OCI-LY3 (cell line): ENCODE results near the gene FGF7.
"Not testable (repeated sequence)": the region's sequence is repeated elsewhere in the genome, so short reads cannot be mapped to it uniquely, and the experiment has no call there.

Experiments used
- H2AFZ ChIP-seq: fragments of 200-600, 300-600 bp; shearing (Covaris generic); 2 replicates; pipeline ENCODE4 v1.6.0; 2014; ENCODE audit warnings: antibody characterized with exemption, low read depth, low read length
- H3K27ac ChIP-seq: fragments of 200-600, 300-600 bp; sonication (generic); 2 replicates; pipeline ENCODE4 v1.5.1; 2014; ENCODE audit warnings: mild to moderate bottlenecking, low read length, moderate library complexity, mixed read lengths
- H3K27me3 ChIP-seq: fragments of 200-600, 300-600 bp; sonication (generic); 2 replicates; pipeline ENCODE4 v1.6.1; 2014; ENCODE audit warnings: low read depth, low read length, mixed read lengths
- H3K36me3 ChIP-seq: fragments of 200-600, 300-600 bp; sonication (generic); replicated peaks from 2 replicates; pipeline ENCODE3; 2014; ENCODE audit warnings: low read depth, low read length, mixed read lengths
- H3K4me1 ChIP-seq: fragments of 300-600, 200-600 bp; sonication (generic); 2 replicates; pipeline ENCODE4 v1.6.1; 2014; ENCODE audit warnings: low read length, mixed read lengths
- H3K4me2 ChIP-seq: fragments of 200-600, 300-600 bp; sonication (generic); 2 replicates; pipeline ENCODE4 v1.6.1; 2014; ENCODE audit warnings: low read length, mixed read lengths
- H3K4me3 ChIP-seq: fragments of 300-600, 200-600 bp; sonication (generic); 2 replicates; pipeline ENCODE4 v1.5.1; 2014; ENCODE audit warnings: antibody characterized with exemption, mild to moderate bottlenecking, low read length, moderate library complexity
- H3K79me2 ChIP-seq: fragments of 300-600, 200-600 bp; shearing (Covaris generic); 2 replicates; pipeline ENCODE4 v1.6.1; 2014; ENCODE audit warnings: mild to moderate bottlenecking, low read length, mixed read lengths
- H3K9ac ChIP-seq: fragments of 300-600, 200-600 bp; shearing (Covaris generic); 2 replicates; pipeline ENCODE4 v1.6.0; 2014; ENCODE audit warnings: mild to moderate bottlenecking, low read length, moderate library complexity
- H3K9me3 ChIP-seq: fragments of 200-600, 300-600 bp; shearing (Covaris generic); 2 replicates; pipeline ENCODE4 v1.6.1; 2014; ENCODE audit warnings: low read length, mixed read lengths; ENCODE audit not compliant: insufficient read depth
- H4K20me1 ChIP-seq: fragments of 200-600, 300-600 bp; sonication (generic); 2 replicates; pipeline ENCODE4 v1.6.1; 2016; ENCODE audit warnings: low read length, mixed read lengths; ENCODE audit not compliant: insufficient read depth
- EZH2phosphoT487 ChIP-seq: fragments of 200-600 bp; shearing (Covaris generic); IDR thresholded peaks from 2 replicates; pipeline ENCODE4 v1.6.1; 2018; ENCODE audit warnings: antibody characterized with exemption, mixed run types, low read depth
- TF ChIP-seq, protein P1 (sequence below): fragments of 200-600, 300-600 bp; sonication (generic); IDR thresholded peaks from 2 replicates; pipeline ENCODE4 v1.5.1; 2014; ENCODE audit warnings: antibody characterized with exemption, low read length, low read depth

The FGF7 gene

DNA sequence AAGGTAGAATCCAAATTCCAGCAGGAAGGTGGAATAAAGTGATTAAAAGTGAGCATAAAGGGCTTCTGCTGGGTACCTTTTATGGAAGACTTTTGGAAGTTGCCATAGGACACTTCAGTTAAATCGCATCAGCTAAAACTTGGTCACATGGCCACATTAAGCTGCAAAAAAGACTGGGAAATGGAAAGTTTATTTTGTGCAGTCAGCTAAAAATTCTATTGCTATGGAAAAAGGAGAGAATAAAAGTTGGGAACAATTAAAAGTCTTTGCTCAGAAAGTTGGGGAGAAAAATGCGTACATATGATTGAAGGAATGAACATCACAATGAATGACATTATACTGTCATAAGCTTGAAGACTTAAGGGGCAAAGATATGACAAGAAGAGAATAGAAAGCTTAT lies 49.3 kb downstream of the FGF7 start:
- no peaks in the 10 kb centered on the region for H3K4me1 ChIP-seq
- no peaks in the 10 kb centered on the region for H4K20me1 ChIP-seq
- no peaks in the 10 kb centered on the region for H3K79me2 ChIP-seq
- no peak overlapping the region for H3K4me2 ChIP-seq
- no peak overlapping the region for H2AFZ ChIP-seq
- H3K9ac ChIP-seq, result no peak overlapping the region
- H3K9me3 ChIP-seq, result no peaks in the 10 kb centered on the region
- no peak overlapping the region for H3K4me3 ChIP-seq
- H3K36me3 ChIP-seq, result no peaks in the 10 kb centered on the region
- no peak overlapping the region for H3K27ac ChIP-seq
- TF ChIP-seq, protein P1, sequence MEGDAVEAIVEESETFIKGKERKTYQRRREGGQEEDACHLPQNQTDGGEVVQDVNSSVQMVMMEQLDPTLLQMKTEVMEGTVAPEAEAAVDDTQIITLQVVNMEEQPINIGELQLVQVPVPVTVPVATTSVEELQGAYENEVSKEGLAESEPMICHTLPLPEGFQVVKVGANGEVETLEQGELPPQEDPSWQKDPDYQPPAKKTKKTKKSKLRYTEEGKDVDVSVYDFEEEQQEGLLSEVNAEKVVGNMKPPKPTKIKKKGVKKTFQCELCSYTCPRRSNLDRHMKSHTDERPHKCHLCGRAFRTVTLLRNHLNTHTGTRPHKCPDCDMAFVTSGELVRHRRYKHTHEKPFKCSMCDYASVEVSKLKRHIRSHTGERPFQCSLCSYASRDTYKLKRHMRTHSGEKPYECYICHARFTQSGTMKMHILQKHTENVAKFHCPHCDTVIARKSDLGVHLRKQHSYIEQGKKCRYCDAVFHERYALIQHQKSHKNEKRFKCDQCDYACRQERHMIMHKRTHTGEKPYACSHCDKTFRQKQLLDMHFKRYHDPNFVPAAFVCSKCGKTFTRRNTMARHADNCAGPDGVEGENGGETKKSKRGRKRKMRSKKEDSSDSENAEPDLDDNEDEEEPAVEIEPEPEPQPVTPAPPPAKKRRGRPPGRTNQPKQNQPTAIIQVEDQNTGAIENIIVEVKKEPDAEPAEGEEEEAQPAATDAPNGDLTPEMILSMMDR, result no peak
- no peak for TF ChIP-seq EZH2phosphoT487
- no peaks in the 10 kb centered on the region for H3K27me3 ChIP-seq

- H2AFZ ChIP-seq, result no peak overlapping the region
- no peak for TF ChIP-seq EZH2phosphoT487
- TF ChIP-seq, protein P1, result no peak
- H3K4me3 ChIP-seq, result no peak overlapping the region
- no peaks in the 10 kb centered on the region for H3K36me3 ChIP-seq
- no peaks in the 10 kb centered on the region for H3K9me3 ChIP-seq
- no peak overlapping the region for H3K27ac ChIP-seq
- H4K20me1 ChIP-seq, result no peaks in the 10 kb centered on the region
- no peaks in the 10 kb centered on the region for H3K27me3 ChIP-seq
- H3K9ac ChIP-seq, result no peak overlapping the region
- no peaks in the 10 kb centered on the region for H3K4me1 ChIP-seq
- no peak overlapping the region for H3K4me2 ChIP-seq
- H3K79me2 ChIP-seq, result no peaks in the 10 kb centered on the region
Observed at GRCh38 chr15:49473031-49473430, 50.0 kb downstream of the FGF7 start.

DNA sequence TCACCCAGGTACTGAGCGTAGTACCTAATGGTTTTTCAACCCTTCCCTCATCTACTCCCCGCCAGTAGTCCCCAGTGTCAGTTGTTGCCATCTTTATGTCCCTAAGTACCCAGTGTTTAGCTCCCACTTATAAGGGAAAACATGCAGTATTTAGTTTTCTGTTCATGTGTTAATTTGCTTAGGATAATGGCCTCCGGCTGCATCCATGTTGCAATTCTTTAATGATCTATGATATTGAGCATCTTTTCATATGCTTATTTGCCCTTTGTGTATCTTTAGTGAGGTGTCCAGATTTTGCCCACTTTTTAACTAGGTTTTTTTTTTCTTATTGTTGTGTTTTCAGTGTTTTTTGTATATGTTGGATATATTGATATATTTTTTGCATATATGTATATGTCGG lies 55.0 kb downstream of the FGF7 start:
- H2AFZ ChIP-seq, result not testable (repeated sequence)

GRCh38 chr15:49478982-49479381 lies 55.9 kb downstream of the FGF7 start:
- not testable (repeated sequence) for H3K27me3 ChIP-seq

More for the DNA sequence above, 55.0 kb downstream of the FGF7 start:
- H3K4me2 ChIP-seq, H3K9me3 ChIP-seq, H3K27ac ChIP-seq, H4K20me1 ChIP-seq, H3K79me2 ChIP-seq, H3K4me1 ChIP-seq, H3K9ac ChIP-seq, H3K4me3 ChIP-seq, H3K36me3 ChIP-seq, H3K27me3 ChIP-seq: not testable (repeated sequence)

GRCh38 chr15:49485401-49485800 lies 62.4 kb downstream of the FGF7 start:
- H3K4me3 ChIP-seq, H3K4me1 ChIP-seq, H2AFZ ChIP-seq, H3K27me3 ChIP-seq, H3K36me3 ChIP-seq, H4K20me1 ChIP-seq, H3K4me2 ChIP-seq, H3K27ac ChIP-seq, H3K9me3 ChIP-seq, H3K79me2 ChIP-seq, H3K9ac ChIP-seq: not testable (repeated sequence)

More at GRCh38 chr15:49478982-49479381, 55.9 kb downstream of the FGF7 start:
- not testable (repeated sequence) for H3K79me2 ChIP-seq, H3K27ac ChIP-seq, H3K4me3 ChIP-seq, H3K4me1 ChIP-seq, H2AFZ ChIP-seq, H3K36me3 ChIP-seq, H4K20me1 ChIP-seq, H3K9ac ChIP-seq, H3K9me3 ChIP-seq, H3K4me2 ChIP-seq

DNA sequence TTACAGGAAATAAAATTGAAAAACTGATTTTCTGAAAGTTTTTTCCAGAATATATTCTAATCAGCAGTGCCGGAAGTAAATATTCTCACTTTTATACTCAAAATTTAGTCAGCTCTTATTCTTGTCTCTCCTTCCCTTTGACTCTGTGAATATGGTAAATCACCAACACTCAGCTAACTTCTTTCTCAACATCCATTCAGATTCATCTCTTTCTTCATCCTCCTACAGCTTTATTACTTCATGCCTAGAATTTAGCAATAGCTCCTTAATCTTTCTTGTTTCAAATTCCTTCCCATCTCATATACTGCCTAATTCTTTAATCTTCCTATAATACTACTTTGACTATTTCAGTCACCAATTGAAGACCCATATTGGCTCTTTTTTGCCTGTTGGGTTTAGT lies 67.9 kb downstream of the FGF7 start:
- H3K27ac ChIP-seq, result no peak overlapping the region
- no peak overlapping the region for H3K4me2 ChIP-seq

More for the DNA sequence above, 67.9 kb downstream of the FGF7 start:
- Histone ChIP-seq H3K9ac (no peak overlapping the region), H3K27me3 (no peaks in the 10 kb centered on the region), H3K36me3 (no peaks in the 10 kb centered on the region), H3K4me1 (no peaks in the 10 kb centered on the region), H2AFZ (no peak overlapping the region), H3K9me3 (no peaks in the 10 kb centered on the region), H3K4me3 (no peak overlapping the region), H4K20me1 (no peaks in the 10 kb centered on the region), H3K79me2 (no peaks in the 10 kb centered on the region)
- TF ChIP-seq EZH2phosphoT487, result no peak
